Cerebellar nuclear complex (tissue), 1 donor: Measurements from ENCODE around the gene ATP6V0C.
"Not testable (repeated sequence)": the region's sequence is repeated elsewhere in the genome, so short reads cannot be mapped to it uniquely, and the experiment has no call there.

Experiments
- DNase-seq, 2 experiments: peaks; one replicate each; lab custom pipeline; 2025; lab: John Stamatoyannopoulos, UW

The ATP6V0C gene

GRCh38 chr16:2528161-2529060 lies 14.7 kb downstream of the ATP6V0C start:
- no peak for DNase-seq

- no peak for DNase-seq
These were observed 15.5 kb downstream of the ATP6V0C start for GRCh38 chr16:2529061-2529931.

- no peak for DNase-seq
These were observed 16.3 kb downstream of the ATP6V0C start for GRCh38 chr16:2529961-2530628.

GRCh38 chr16:2530629-2531318 lies 17.0 kb downstream of the ATP6V0C start:
- DNase-seq = no peak

GRCh38 chr16:2531371-2531695 lies 17.6 kb downstream of the ATP6V0C start, which contains the start of gene CEMP1:
CEMP1 (minus strand) TSS chr16:2531408; CDS start chr16:2531073, 335 bp downstream.
- DNase-seq = no peak

- DNase-seq = peak; percentile 81
These were observed 18.1 kb downstream of the ATP6V0C start for GRCh38 chr16:2531696-2532493.

- peak in 1 of 2 experiments; percentile 38 for DNase-seq
These were observed 18.9 kb downstream of the ATP6V0C start for GRCh38 chr16:2532494-2533141.

- not testable (repeated sequence) for DNase-seq
These were observed 19.5 kb downstream of the ATP6V0C start for GRCh38 chr16:2533142-2533755.

- no peak for DNase-seq
These were observed 20.2 kb downstream of the ATP6V0C start for GRCh38 chr16:2533912-2534311.

- not testable (repeated sequence) for DNase-seq
These were observed 20.6 kb downstream of the ATP6V0C start for GRCh38 chr16:2534335-2534734.

GRCh38 chr16:2535625-2536013 lies 21.9 kb downstream of the ATP6V0C start:
- no peak for DNase-seq

GRCh38 chr16:2537451-2538379 lies 24.0 kb downstream of the ATP6V0C start, which contains the start of gene PDPK1:
PDPK1 (plus strand) TSS chr16:2538021; CDS start chr16:2538113, 92 bp downstream.
- DNase-seq = peak; percentile 67 to 80

- not testable (repeated sequence) for DNase-seq
These were observed 25.6 kb downstream of the ATP6V0C start for GRCh38 chr16:2539192-2539844.

GRCh38 chr16:2539845-2540458 lies 26.2 kb downstream of the ATP6V0C start:
- DNase-seq = not testable (repeated sequence)

GRCh38 chr16:2540912-2541311 lies 27.2 kb downstream of the ATP6V0C start:
- DNase-seq = not testable (repeated sequence)

- DNase-seq = not testable (repeated sequence)
These were observed 27.7 kb downstream of the ATP6V0C start for GRCh38 chr16:2541409-2541808.

- not testable (repeated sequence) for DNase-seq
These were observed 30.0 kb downstream of the ATP6V0C start for GRCh38 chr16:2543771-2544170.
